K562 (cell line): ENCODE results near the gene GALNT18. TPM values are rescaled to one million over a fixed set of nuclear protein-coding genes. Genes with fewer than 3 reads are reported as not detected.

ENCODE experiments used
- ATAC-seq: fragments of 200-7000 bp; cut with Tn5 transposase; 3 replicates; pipeline ENCODE4 v1.9.1; 2020; ENCODE audit warnings: moderate library complexity
- BruUV-seq: library from RNA; stranded (reverse); fragments of 400-500 nt; replicated peaks from 2 replicates; lab custom pipeline; 2021; lab: Mats Ljungman, UMichigan
- CTCF ChIA-PET: fragments of 300-600 bp; formaldehyde crosslinking; extraction: SDS; loops from one replicate; lab custom pipeline; 2021; ENCODE audit warnings: low intra/inter-chr PET ratio; lab: Yijun Ruan, JAX
- POLR2A ChIA-PET: fragments of 300-600, 350-650 bp; sonication (Branson Sonifier 250); formaldehyde crosslinking; extraction: SDS; loops from one replicate; lab custom pipeline; 2021; ENCODE audit warnings: antibody characterized with exemption, inconsistent platforms; lab: Yijun Ruan, JAX
- DNase-seq, 4 experiments: peaks; one replicate each; pipeline versions ENCODE4 v3.0.0 to v3.0.0-alpha.2; 2011 to 2018; ENCODE audit warnings: low spot score in 3 of 4, mixed read lengths in 3 of 4; ENCODE audit errors: extremely low read depth in 1 of 4
- FAIRE-seq: peaks from 2 replicates; lab custom pipeline; 2011; peaks lifted over from hg19 to GRCh38; lab: Jason Lieb, UNC
- H2AFZ ChIP-seq: 2 replicates; pipeline ENCODE4 v1.6.0; 2011; ENCODE audit warnings: low read depth, low read length, control low read depth, inconsistent platforms
- H3K27ac ChIP-seq: fragments of 200-600 bp; 3 replicates; pipeline ENCODE4 v1.8.0; 2011; ENCODE audit warnings: low read depth, mild to moderate bottlenecking, control low read depth, inconsistent platforms, low read length, moderate library complexity, mixed read lengths; ENCODE audit errors: extremely low read depth
- H3K27me3 ChIP-seq, 2 experiments: fragments of 300-600 bp in 1 of 2; 2 replicates in 1 of 2; 3 replicates in 1 of 2; pipeline versions ENCODE4 v1.6.0 to v1.8.0; 2011; ENCODE audit warnings: inconsistent platforms in 2 of 2, low read length in 2 of 2, mild to moderate bottlenecking in 1 of 2, mixed read lengths in 1 of 2, moderate library complexity in 1 of 2; ENCODE audit not compliant: control insufficient read depth in 2 of 2, insufficient read depth in 2 of 2
- H3K36me3 ChIP-seq: fragments of 300-600 bp; 3 replicates; pipeline ENCODE4 v1.8.0; 2011; ENCODE audit warnings: mild to moderate bottlenecking, low read length, inconsistent platforms; ENCODE audit not compliant: control insufficient read depth, insufficient read depth
- H3K4me1 ChIP-seq, 2 experiments: fragments of 200-600 bp in 1 of 2; replicated peaks in 1 of 2; 2 replicates in 1 of 2; 3 replicates in 1 of 2; pipeline versions ENCODE4 v1.5.1 to v1.8.0; 2011; ENCODE audit warnings: inconsistent platforms in 2 of 2, low read length in 2 of 2, mild to moderate bottlenecking in 1 of 2, mixed read lengths in 1 of 2, moderate library complexity in 1 of 2; ENCODE audit not compliant: control insufficient read depth in 2 of 2, insufficient read depth in 2 of 2
- H3K4me2 ChIP-seq: 2 replicates; pipeline ENCODE4 v1.6.1; 2011; ENCODE audit warnings: low read length, control low read depth, inconsistent platforms, mixed read lengths; ENCODE audit not compliant: insufficient read depth
- H3K4me3 ChIP-seq: fragments of 200-600 bp; sonication (generic), shearing (Covaris generic); 2 replicates; pipeline ENCODE4 v1.5.1; 2016; ENCODE audit warnings: control low read depth, inconsistent platforms
- H3K79me2 ChIP-seq: fragments of 200-600 bp; 3 replicates; pipeline ENCODE4 v1.8.0; 2011; ENCODE audit warnings: low read length, inconsistent platforms; ENCODE audit not compliant: control insufficient read depth, insufficient read depth
- H3K9ac ChIP-seq, 2 experiments: 2 replicates each; pipeline versions ENCODE4 v1.6.0 to v1.6.1; 2011; ENCODE audit warnings: low read depth in 2 of 2, low read length in 2 of 2, control low read depth in 1 of 2, inconsistent platforms in 1 of 2, mild to moderate bottlenecking in 1 of 2, mixed read lengths in 1 of 2; ENCODE audit not compliant: insufficient read depth in 1 of 2
- H3K9me1 ChIP-seq: one replicate; pipeline ENCODE4 v1.6.0; 2011; ENCODE audit warnings: inconsistent platforms, mild to moderate bottlenecking, low read length, moderate library complexity; ENCODE audit not compliant: control insufficient read depth, insufficient read depth
- H3K9me3 ChIP-seq: replicated peaks from 2 replicates; pipeline ENCODE4 v1.5.1; 2011; ENCODE audit warnings: low read depth, low read length, inconsistent platforms; ENCODE audit not compliant: control insufficient read depth, insufficient read depth
- H4K20me1 ChIP-seq: replicated peaks from 2 replicates; pipeline ENCODE4 v1.6.1; 2011; ENCODE audit warnings: low read length, inconsistent platforms, mixed read lengths; ENCODE audit not compliant: control insufficient read depth, insufficient read depth
- FIP1L1 ChIP-seq: fragments of 200-400 bp; formaldehyde crosslinking; IDR thresholded peaks from 2 replicates; pipeline ENCODE4 v1.6.1; 2018; ENCODE audit warnings: mild to moderate bottlenecking, low read depth, low read length; ENCODE audit not compliant: poor library complexity, severe bottlenecking
- HDGF ChIP-seq: fragments of 450-650 bp; IDR thresholded peaks from 2 replicates; pipeline ENCODE4 v1.6.1; 2016
- RBM34 ChIP-seq: fragments of 200-400 bp; formaldehyde crosslinking; IDR thresholded peaks from 2 replicates; pipeline ENCODE4 v1.6.1; 2018; ENCODE audit warnings: low read length, borderline replicate concordance; ENCODE audit not compliant: insufficient read depth
- RREB1 ChIP-seq: fragments of 250-450 bp; sonication (Bioruptor Pico); IDR thresholded peaks from 2 replicates; pipeline ENCODE4 v1.4.0; 2020
- SMAD1 ChIP-seq: fragments of 150-350 bp; IDR thresholded peaks from 2 replicates; pipeline ENCODE4 v1.6.1; 2014; ENCODE audit warnings: low read length, low read depth; ENCODE audit not compliant: partially characterized antibody
- SMAD4 ChIP-seq: fragments of 250-450 bp; sonication (Bioruptor Pico); conservative IDR thresholded peaks from 2 replicates; pipeline ENCODE4 v1.8.0; 2021; ENCODE audit warnings: inconsistent platforms, mild to moderate bottlenecking, moderate library complexity
- TOE1 ChIP-seq, 2 experiments: fragments of 450-650 bp in 1 of 2; sonication (generic) in 1 of 2; formaldehyde crosslinking in 1 of 2; IDR thresholded peaks; 2 replicates each; pipeline versions ENCODE4 v1.7.1 to v1.8.0; 2016 to 2022; ENCODE audit warnings: borderline replicate concordance in 2 of 2, mild to moderate bottlenecking in 2 of 2, antibody characterized with exemption in 1 of 2, inconsistent platforms in 1 of 2, low read depth in 1 of 2, missing genetic modification reagents in 1 of 2, moderate library complexity in 1 of 2
- ZNF143 ChIP-seq: sonication (generic); formaldehyde crosslinking; IDR thresholded peaks from 2 replicates; pipeline ENCODE4 v1.9.0; 2022; ENCODE audit warnings: mild to moderate bottlenecking, missing genetic modification reagents
- ZNF165 ChIP-seq: fragments of 250-450 bp; sonication (Bioruptor Pico); IDR thresholded peaks from 2 replicates; pipeline ENCODE4 v1.4.0; 2020; ENCODE audit warnings: borderline replicate concordance
- ZNF395 ChIP-seq: fragments of 200-800 bp; sonication (Bioruptor generic); IDR thresholded peaks from 2 replicates; pipeline ENCODE4 v1.6.1; 2017; ENCODE audit warnings: missing genetic modification characterization, missing compliant biosample characterization
- ZNF561 ChIP-seq: fragments of 450-650 bp; formaldehyde crosslinking; conservative IDR thresholded peaks from 2 replicates; pipeline ENCODE4 v1.4.0; 2020; ENCODE audit warnings: mild to moderate bottlenecking, moderate library complexity
- ZNF717 ChIP-seq: fragments of 250-450 bp; sonication (Bioruptor Pico); IDR thresholded peaks from 2 replicates; pipeline ENCODE4 v1.5.0; 2021
- WGBS: fragments of 100-300 bp; shearing (Covaris generic); methylation state at CpG from one replicate; pipeline ENCODE4 v1.1.6; 2016; ENCODE audit warnings: low coverage, mixed read lengths; ENCODE audit not compliant: insufficient coverage; ENCODE audit errors: missing lambda C conversion rate; 5-methylcytosine and 5-hydroxymethylcytosine counted together
- in situ Hi-C: fragments of 300-500 bp; cut with MboI; formaldehyde crosslinking; loops from 4 replicates; pipeline ENCODE4 v1.15.0; 2018; ENCODE audit warnings: inconsistent platforms, mixed read lengths
- intact Hi-C: fragments of 100-400 bp; cut with micrococcal nuclease; formaldehyde crosslinking; loops from 2 replicates; pipeline ENCODE4 v1.14.2; 2022
- polyA plus RNA-seq, 8 experiments: library from polyadenylated mRNA; depleted of rRNA in 4 of 8; stranded (reverse) in 5 of 8; unstranded in 3 of 8; fragments of >200 nt; fragmentation: Nextera tagmentation in 2 of 8; fragmentation: Illumina TruSeq in 1 of 8; extraction: Ambion mirVana in 2 of 8; extraction: Trizol in 1 of 8; gene quantifications; 2 replicates each; pipeline versions ENCODE4 v1.2.1 to v1.2.3, GENCODE V29; 2011 to 2014; ENCODE audit warnings: inconsistent platforms in 1 of 8, missing spikeins in 1 of 8
- total RNA-seq, 7 experiments: library from RNA; depleted of rRNA in 6 of 7; stranded (reverse); fragments of >200 nt in 6 of 7; fragmentation: Illumina TruSeq in 2 of 7; extraction: Trizol in 2 of 7; gene quantifications; 2 replicates each; pipeline versions ENCODE4 v1.2.1 to v1.2.3, GENCODE V29; 2011 to 2021; ENCODE audit warnings: low replicate concordance in 1 of 7
- TF ChIP-seq, protein P1 (sequence below): fragments of 250-450 bp; sonication (Bioruptor Pico); IDR thresholded peaks from 2 replicates; pipeline ENCODE4 v1.4.0; 2020
- TF ChIP-seq, protein P2 (sequence below): IDR thresholded peaks from 2 replicates; pipeline ENCODE4 v1.6.1; 2011; ENCODE audit not compliant: insufficient read length; ENCODE audit errors: extremely low read depth

The GALNT18 gene
- total and polyA plus RNA-seq, 9 of the 15 experiments (the other 6 are each of a cell fraction or from before 2014, with no cell fraction given), result not detected

- Histone ChIP-seq H2AFZ (no peak overlapping the region), H3K4me1 (no peaks in the 10 kb centered on the region; a peak in 1 of 5 replicates), H3K79me2 (no peaks in the 10 kb centered on the region), H3K27ac (no peak overlapping the region), H3K36me3 (no peaks in the 10 kb centered on the region), H3K27me3 (peaks cover 0 to 30% of the 10 kb centered on the region in 2 experiments; a peak in 3 of 5 replicates), H3K9me1 (no peaks in the 10 kb centered on the region), H3K9ac (no peak overlapping the region), H3K9me3 (no peaks in the 10 kb centered on the region), H3K4me3 (no peak overlapping the region), H4K20me1 (no peaks in the 10 kb centered on the region; the same call in 1 of the 2 replicates), H3K4me2 (no peak overlapping the region)
- BruUV-seq, result no TSS peak
- POLR2A ChIA-PET, result no interaction called here
- intact Hi-C loops, result no loop called here
- ATAC-seq (no peak), FAIRE-seq (no peak), DNase-seq (no peak)
- in situ Hi-C loops, result no loop called here
- CTCF ChIA-PET, result no interaction called here
- 3% methylated on average over 4 of the region's 4 CpGs for WGBS
- TF ChIP-seq ZNF717 (no peak), SMAD1 (no peak), FIP1L1 (no peak), RREB1 (CRISPR knock-in tag) (no peak), ZNF143 (no peak), RBM34 (no peak), ZNF561 (CRISPR knock-in tag) (no peak), SMAD4 (CRISPR knock-in tag) (no peak), HDGF (no peak), ZNF165 (CRISPR knock-in tag) (no peak), TOE1 (IDR thresholded peaks at IDR 0.05; ENCODE audit: borderline replicate concordance) (no peak), TOE1 (CRISPR knock-in tag; IDR thresholded peaks at IDR 0.05; ENCODE audit: borderline replicate concordance, low read depth) (no peak), ZNF395 (CRISPR knock-in tag) (no peak)
- TF ChIP-seq, protein P1, sequence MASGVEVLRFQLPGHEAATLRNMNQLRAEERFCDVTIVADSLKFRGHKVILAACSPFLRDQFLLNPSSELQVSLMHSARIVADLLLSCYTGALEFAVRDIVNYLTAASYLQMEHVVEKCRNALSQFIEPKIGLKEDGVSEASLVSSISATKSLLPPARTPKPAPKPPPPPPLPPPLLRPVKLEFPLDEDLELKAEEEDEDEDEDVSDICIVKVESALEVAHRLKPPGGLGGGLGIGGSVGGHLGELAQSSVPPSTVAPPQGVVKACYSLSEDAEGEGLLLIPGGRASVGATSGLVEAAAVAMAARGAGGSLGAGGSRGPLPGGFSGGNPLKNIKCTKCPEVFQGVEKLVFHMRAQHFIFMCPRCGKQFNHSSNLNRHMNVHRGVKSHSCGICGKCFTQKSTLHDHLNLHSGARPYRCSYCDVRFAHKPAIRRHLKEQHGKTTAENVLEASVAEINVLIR (CRISPR knock-in tag), result no peak
- TF ChIP-seq, protein P2, sequence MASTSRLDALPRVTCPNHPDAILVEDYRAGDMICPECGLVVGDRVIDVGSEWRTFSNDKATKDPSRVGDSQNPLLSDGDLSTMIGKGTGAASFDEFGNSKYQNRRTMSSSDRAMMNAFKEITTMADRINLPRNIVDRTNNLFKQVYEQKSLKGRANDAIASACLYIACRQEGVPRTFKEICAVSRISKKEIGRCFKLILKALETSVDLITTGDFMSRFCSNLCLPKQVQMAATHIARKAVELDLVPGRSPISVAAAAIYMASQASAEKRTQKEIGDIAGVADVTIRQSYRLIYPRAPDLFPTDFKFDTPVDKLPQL, result no peak
These were observed 204.9 kb downstream of the GALNT18 start for GRCh38 chr11:11416917-11417316.
